OCI-LY1 (cell line): Measurements from ENCODE around the gene EREG.

ENCODE experiments used
- H2AFZ ChIP-seq: fragments of 200-600 bp; sonication (generic), shearing (Covaris generic); 2 replicates; pipeline ENCODE4 v1.6.0; 2014; ENCODE audit warnings: antibody characterized with exemption, mild to moderate bottlenecking, low read length
- H3F3A ChIP-seq: fragments of 200-600 bp; sonication (generic), shearing (Covaris generic); 2 replicates; pipeline ENCODE4 v1.6.0; 2014; ENCODE audit warnings: mild to moderate bottlenecking, antibody characterized with exemption, low read length, moderate library complexity; ENCODE audit not compliant: insufficient read depth
- H3K27ac ChIP-seq: fragments of 200-600 bp; sonication (generic); 2 replicates; pipeline ENCODE4 v1.5.1; 2014; ENCODE audit warnings: low read length, mixed run types, mild to moderate bottlenecking, low read depth; ENCODE audit not compliant: poor library complexity, severe bottlenecking
- H3K27me3 ChIP-seq: fragments of 200-600 bp; sonication (generic); 2 replicates; pipeline ENCODE4 v1.6.0; 2014; ENCODE audit warnings: antibody characterized with exemption, mild to moderate bottlenecking, low read length, moderate library complexity; ENCODE audit not compliant: insufficient read depth
- H3K36me3 ChIP-seq: fragments of 200-600 bp; sonication (generic); 2 replicates; pipeline ENCODE4 v1.6.1; 2014; ENCODE audit warnings: mild to moderate bottlenecking, antibody characterized with exemption, low read length, moderate library complexity, mixed read lengths; ENCODE audit not compliant: insufficient read depth
- H3K4me1 ChIP-seq: fragments of 200-600 bp; sonication (generic); 2 replicates; pipeline ENCODE4 v1.5.1; 2014; ENCODE audit warnings: mild to moderate bottlenecking, low read length, moderate library complexity; ENCODE audit not compliant: insufficient read depth, severe bottlenecking
- H3K4me2 ChIP-seq: fragments of 200-600 bp; sonication (generic), shearing (Covaris generic); 2 replicates; pipeline ENCODE4 v1.6.1; 2014; ENCODE audit warnings: low read length
- H3K4me3 ChIP-seq: fragments of 200-600 bp; sonication (generic); 2 replicates; pipeline ENCODE4 v1.5.1; 2014; ENCODE audit warnings: low read length, low read depth, mild to moderate bottlenecking, mixed read lengths; ENCODE audit not compliant: poor library complexity, severe bottlenecking
- H3K79me2 ChIP-seq: fragments of 200-600 bp; shearing (Covaris generic); 2 replicates; pipeline ENCODE4 v1.6.1; 2016; ENCODE audit warnings: mixed run types, low read length, mixed read lengths; ENCODE audit not compliant: insufficient read depth
- H3K9ac ChIP-seq: fragments of 200-600 bp; sonication (generic), shearing (Covaris generic); 2 replicates; pipeline ENCODE4 v1.6.1; 2014; ENCODE audit warnings: mild to moderate bottlenecking, low read length, mixed read lengths
- H3K9me2 ChIP-seq: fragments of 200-600 bp; sonication (generic), shearing (Covaris generic); 2 replicates; pipeline ENCODE4 v1.6.1; 2014; ENCODE audit warnings: low read depth, mild to moderate bottlenecking, low read length, mixed read lengths
- H3K9me3 ChIP-seq: fragments of 200-600 bp; shearing (Covaris generic); 2 replicates; pipeline ENCODE4 v1.6.1; 2014; ENCODE audit warnings: low read length, mixed read lengths
- H4K20me1 ChIP-seq: fragments of 200-600 bp; sonication (generic), shearing (Covaris generic); 2 replicates; pipeline ENCODE4 v1.6.0; 2016; ENCODE audit warnings: mild to moderate bottlenecking, low read length; ENCODE audit not compliant: insufficient read depth
- EZH2 ChIP-seq: fragments of 200-600 bp; sonication (generic), shearing (Covaris generic); IDR thresholded peaks from 2 replicates; pipeline ENCODE4 v1.8.0; 2017; ENCODE audit warnings: borderline replicate concordance, mixed run types, mild to moderate bottlenecking, antibody characterized with exemption, low read length, moderate library complexity, mixed read lengths
- TF ChIP-seq, protein P1 (sequence below): fragments of 200-600 bp; sonication (generic), shearing (Covaris generic); IDR thresholded peaks from 2 replicates; pipeline ENCODE4 v1.5.1; 2017; ENCODE audit warnings: mild to moderate bottlenecking, antibody characterized with exemption, low read length, moderate library complexity, mixed read lengths

EREG gene

DNA sequence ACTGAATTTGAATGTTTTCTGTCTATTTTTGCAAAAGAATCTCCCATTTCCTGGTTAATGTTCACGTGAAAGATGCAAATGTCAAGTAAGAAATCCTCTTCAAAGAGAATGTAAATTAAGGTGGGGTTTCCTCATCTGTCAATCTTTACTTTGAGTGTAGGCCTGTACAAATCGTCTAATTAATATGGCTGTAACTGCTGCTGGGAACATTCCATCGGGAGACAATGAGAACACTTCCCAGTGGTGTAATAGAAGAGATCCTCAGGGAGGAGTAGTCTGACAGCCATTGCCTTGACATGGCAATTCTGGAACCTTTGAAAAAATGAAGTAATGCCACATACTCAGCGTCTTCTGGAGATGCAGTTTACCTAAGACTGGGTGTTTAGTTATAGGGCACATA is 3.7 kb downstream of the EREG start:
- no peak overlapping the region for H3K4me3 ChIP-seq
- TF ChIP-seq, protein P1, sequence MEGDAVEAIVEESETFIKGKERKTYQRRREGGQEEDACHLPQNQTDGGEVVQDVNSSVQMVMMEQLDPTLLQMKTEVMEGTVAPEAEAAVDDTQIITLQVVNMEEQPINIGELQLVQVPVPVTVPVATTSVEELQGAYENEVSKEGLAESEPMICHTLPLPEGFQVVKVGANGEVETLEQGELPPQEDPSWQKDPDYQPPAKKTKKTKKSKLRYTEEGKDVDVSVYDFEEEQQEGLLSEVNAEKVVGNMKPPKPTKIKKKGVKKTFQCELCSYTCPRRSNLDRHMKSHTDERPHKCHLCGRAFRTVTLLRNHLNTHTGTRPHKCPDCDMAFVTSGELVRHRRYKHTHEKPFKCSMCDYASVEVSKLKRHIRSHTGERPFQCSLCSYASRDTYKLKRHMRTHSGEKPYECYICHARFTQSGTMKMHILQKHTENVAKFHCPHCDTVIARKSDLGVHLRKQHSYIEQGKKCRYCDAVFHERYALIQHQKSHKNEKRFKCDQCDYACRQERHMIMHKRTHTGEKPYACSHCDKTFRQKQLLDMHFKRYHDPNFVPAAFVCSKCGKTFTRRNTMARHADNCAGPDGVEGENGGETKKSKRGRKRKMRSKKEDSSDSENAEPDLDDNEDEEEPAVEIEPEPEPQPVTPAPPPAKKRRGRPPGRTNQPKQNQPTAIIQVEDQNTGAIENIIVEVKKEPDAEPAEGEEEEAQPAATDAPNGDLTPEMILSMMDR, result no peak
- no peak for TF ChIP-seq EZH2

GRCh38 chr4:74369855-74370254 is 4.9 kb downstream of the EREG start:
- Histone ChIP-seq H3K9me2 (no peaks in the 10 kb centered on the region), H3K4me3 (no peak overlapping the region), H3K4me1 (no peaks in the 10 kb centered on the region), H3K4me2 (no peak overlapping the region), H3F3A (no peaks in the 10 kb centered on the region), H2AFZ (no peak overlapping the region), H3K27me3 (no peaks in the 10 kb centered on the region), H3K27ac (no peak overlapping the region), H3K36me3 (no peaks in the 10 kb centered on the region), H3K9ac (no peak overlapping the region), H4K20me1 (no peaks in the 10 kb centered on the region), H3K9me3 (no peaks in the 10 kb centered on the region), H3K79me2 (no peaks in the 10 kb centered on the region)
- TF ChIP-seq, protein P1, result no peak
- TF ChIP-seq EZH2, result no peak

More for the DNA sequence above, 3.7 kb downstream of the EREG start:
- no peaks in the 10 kb centered on the region for H3K9me3 ChIP-seq
- no peaks in the 10 kb centered on the region for H3K36me3 ChIP-seq
- H4K20me1 ChIP-seq, result no peaks in the 10 kb centered on the region
- H3K27ac ChIP-seq, result no peak overlapping the region
- H3K79me2 ChIP-seq, result no peaks in the 10 kb centered on the region
- H3K27me3 ChIP-seq, result no peaks in the 10 kb centered on the region
- no peak overlapping the region for H3K4me2 ChIP-seq
- no peak overlapping the region for H3K9ac ChIP-seq
- no peaks in the 10 kb centered on the region for H3F3A ChIP-seq
- no peaks in the 10 kb centered on the region for H3K4me1 ChIP-seq
- no peak overlapping the region for H2AFZ ChIP-seq
- H3K9me2 ChIP-seq, result no peaks in the 10 kb centered on the region

- H3K9ac ChIP-seq, result no peak overlapping the region
- TF ChIP-seq, protein P1, result peak; percentile 72
- no peak for TF ChIP-seq EZH2
- H3F3A ChIP-seq, result no peaks in the 10 kb centered on the region
- H3K4me3 ChIP-seq, result no peak overlapping the region
- no peaks in the 10 kb centered on the region for H4K20me1 ChIP-seq
- no peak overlapping the region for H2AFZ ChIP-seq
- no peak overlapping the region for H3K27ac ChIP-seq
- H3K27me3 ChIP-seq, result no peaks in the 10 kb centered on the region
- H3K4me1 ChIP-seq, result no peaks in the 10 kb centered on the region
- no peaks in the 10 kb centered on the region for H3K9me3 ChIP-seq
- no peaks in the 10 kb centered on the region for H3K36me3 ChIP-seq
- H3K9me2 ChIP-seq, result no peaks in the 10 kb centered on the region
- H3K79me2 ChIP-seq, result no peaks in the 10 kb centered on the region
- no peak overlapping the region for H3K4me2 ChIP-seq
Observed at GRCh38 chr4:74370912-74371311, 6.0 kb downstream of the EREG start.
